ENCODE data around the gene TIGD2.

TIGD2 gene

GRCh38 chr4:89160806-89161205 is 49.5 kb downstream of the TIGD2 start:
- TF ChIP-seq RAD21 (IDR thresholded peaks at IDR 0.05; ENCODE audit: low read depth) (no peak), TAF1 (IDR thresholded peaks at IDR 0.05; ENCODE audit: low read depth) (no peak), CEBPB (IDR thresholded peaks at IDR 0.05) (no peak), FOXM1 (IDR thresholded peaks at IDR 0.05; ENCODE audit: borderline replicate concordance, low read depth) (no peak), REST (IDR thresholded peaks at IDR 0.05; ENCODE audit: low read depth) (no peak), YY1 (IDR thresholded peaks at IDR 0.05; ENCODE audit: low read depth) (no peak), NFIC (IDR thresholded peaks at IDR 0.05) (no peak), CREB1 (IDR thresholded peaks at IDR 0.05; ENCODE audit: low read depth) (no peak), MAX (IDR thresholded peaks at IDR 0.05) (no peak), EP300 (IDR thresholded peaks at IDR 0.05; ENCODE audit: borderline replicate concordance) (no peak), ZBTB7A (IDR thresholded peaks at IDR 0.05; ENCODE audit: low read depth) (no peak), EGR1 (IDR thresholded peaks at IDR 0.05) (no peak), TCF12 (IDR thresholded peaks at IDR 0.05; ENCODE audit: low read depth) (no peak), USF1 (IDR thresholded peaks at IDR 0.05) (no peak)

GRCh38 chr4:89161841-89162240 is 50.5 kb downstream of the TIGD2 start:
- TF ChIP-seq ZBTB7A (IDR thresholded peaks at IDR 0.05; ENCODE audit: low read depth) = no peak
- no peak for TF ChIP-seq TCF12 (IDR thresholded peaks at IDR 0.05; ENCODE audit: low read depth)
- TF ChIP-seq FOXM1 (IDR thresholded peaks at IDR 0.05; ENCODE audit: borderline replicate concordance, low read depth) = no peak
- no peak for TF ChIP-seq EP300 (IDR thresholded peaks at IDR 0.05; ENCODE audit: borderline replicate concordance)
- TF ChIP-seq EGR1 (IDR thresholded peaks at IDR 0.05) = no peak

- TF ChIP-seq RAD21 (IDR thresholded peaks at IDR 0.05; ENCODE audit: low read depth) = no peak
- TF ChIP-seq USF1 (IDR thresholded peaks at IDR 0.05) = no peak
- TF ChIP-seq CEBPB (IDR thresholded peaks at IDR 0.05) = no peak
- no peak for TF ChIP-seq FOXM1 (IDR thresholded peaks at IDR 0.05; ENCODE audit: borderline replicate concordance, low read depth)
- no peak for TF ChIP-seq CREB1 (IDR thresholded peaks at IDR 0.05; ENCODE audit: low read depth)
- no peak for TF ChIP-seq EGR1 (IDR thresholded peaks at IDR 0.05)
- no peak for TF ChIP-seq TCF12 (IDR thresholded peaks at IDR 0.05; ENCODE audit: low read depth)
- TF ChIP-seq ZBTB7A (IDR thresholded peaks at IDR 0.05; ENCODE audit: low read depth) = no peak
- no peak for TF ChIP-seq REST (IDR thresholded peaks at IDR 0.05; ENCODE audit: low read depth)
- no peak for TF ChIP-seq TAF1 (IDR thresholded peaks at IDR 0.05; ENCODE audit: low read depth)
- TF ChIP-seq YY1 (IDR thresholded peaks at IDR 0.05; ENCODE audit: low read depth) = no peak
- TF ChIP-seq TEAD4 (IDR thresholded peaks at IDR 0.05) = no peak
- TF ChIP-seq MAX (IDR thresholded peaks at IDR 0.05) = no peak
- no peak for TF ChIP-seq NFIC (IDR thresholded peaks at IDR 0.05)
Observed at GRCh38 chr4:89162496-89162895, 51.2 kb downstream of the TIGD2 start.

GRCh38 chr4:89162987-89163386 is 51.7 kb downstream of the TIGD2 start:
- no peak for TF ChIP-seq EP300 (IDR thresholded peaks at IDR 0.05; ENCODE audit: borderline replicate concordance)
- no peak for TF ChIP-seq TEAD4 (IDR thresholded peaks at IDR 0.05)
- TF ChIP-seq RAD21 (IDR thresholded peaks at IDR 0.05; ENCODE audit: low read depth) = no peak
- no peak for TF ChIP-seq CEBPB (IDR thresholded peaks at IDR 0.05)
- TF ChIP-seq ZBTB7A (IDR thresholded peaks at IDR 0.05; ENCODE audit: low read depth) = no peak
- TF ChIP-seq MAX (IDR thresholded peaks at IDR 0.05) = no peak
- TF ChIP-seq USF1 (IDR thresholded peaks at IDR 0.05) = no peak
- no peak for TF ChIP-seq EGR1 (IDR thresholded peaks at IDR 0.05)
- TF ChIP-seq REST (IDR thresholded peaks at IDR 0.05; ENCODE audit: low read depth) = no peak
- TF ChIP-seq TCF12 (IDR thresholded peaks at IDR 0.05; ENCODE audit: low read depth) = no peak
- TF ChIP-seq FOXM1 (IDR thresholded peaks at IDR 0.05; ENCODE audit: borderline replicate concordance, low read depth) = no peak
- TF ChIP-seq NFIC (IDR thresholded peaks at IDR 0.05) = no peak
- TF ChIP-seq TAF1 (IDR thresholded peaks at IDR 0.05; ENCODE audit: low read depth) = no peak
- no peak for TF ChIP-seq CREB1 (IDR thresholded peaks at IDR 0.05; ENCODE audit: low read depth)
- no peak for TF ChIP-seq YY1 (IDR thresholded peaks at IDR 0.05; ENCODE audit: low read depth)
